HPDE6-E6E7 (cell line): ENCODE measurements around the gene PHAF1.

Source experiments
- DNase-seq: peaks from one replicate; pipeline ENCODE4 v3.0.0; 2011; ENCODE audit warnings: missing footprints; ENCODE audit errors: extremely low spot score

PHAF1 gene

DNA sequence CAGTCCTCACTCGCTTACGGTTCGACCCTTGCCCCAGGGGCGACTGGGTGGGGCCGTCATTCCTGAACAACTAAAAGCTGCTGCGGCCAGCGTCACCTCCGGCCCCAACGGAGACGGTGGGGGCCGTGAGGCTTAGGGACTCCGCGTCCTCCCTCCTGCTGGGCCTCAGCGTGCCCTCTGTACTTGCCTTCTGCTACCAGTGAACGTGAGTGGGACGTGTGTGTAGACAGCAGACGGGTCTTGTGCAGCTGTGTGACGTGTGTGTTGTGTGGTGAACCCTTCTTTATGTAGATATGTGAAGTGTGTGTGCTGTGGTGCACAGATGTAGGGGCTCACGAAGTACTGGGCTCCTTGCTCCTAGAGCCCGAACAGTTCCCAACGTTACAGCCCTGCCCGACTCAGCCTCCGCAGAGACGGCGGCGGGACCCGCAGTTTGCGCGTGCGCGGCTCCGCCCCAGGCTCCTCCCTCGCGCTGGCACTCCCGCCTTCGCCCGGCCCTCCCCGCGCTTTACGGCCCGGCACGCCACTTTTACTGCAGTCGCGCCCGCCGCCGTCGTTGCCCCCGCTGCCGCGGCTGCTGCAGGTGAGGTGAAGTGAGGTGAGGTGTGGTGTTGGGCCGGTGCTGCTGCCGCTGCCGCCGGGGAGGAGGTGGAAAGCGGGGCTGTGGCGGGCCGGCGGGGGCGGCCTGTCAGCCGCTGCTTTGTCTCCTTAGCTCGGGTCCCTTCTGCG is at the start of gene PHAF1:
Gene PHAF1, plus strand, starts transcription at position 535 of the 729 bp plus-strand sequence. CDS start 235 bp downstream, outside the sequence.
- peak; percentile 96 for DNase-seq

DNA sequence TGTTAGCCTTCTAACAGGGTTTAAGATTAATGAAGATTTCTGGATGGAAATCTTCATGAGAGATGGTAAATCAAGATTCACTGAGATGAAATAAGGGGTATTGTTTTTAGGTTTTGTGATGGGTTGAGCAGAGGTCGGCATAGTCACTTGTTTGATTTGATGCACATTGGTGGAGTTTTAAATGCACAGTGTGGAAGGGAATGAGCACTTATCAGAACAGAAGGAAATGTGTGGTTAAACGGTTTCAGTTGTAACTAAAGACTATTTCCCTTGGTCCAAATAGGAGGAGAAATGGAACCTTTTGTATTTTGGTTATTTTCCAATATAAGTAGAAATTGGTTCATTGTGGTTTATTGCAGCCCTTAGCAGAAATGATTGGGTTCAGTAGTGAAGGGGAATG is 46.7 kb upstream of the PHAF1 start:
- no peak for DNase-seq

DNA sequence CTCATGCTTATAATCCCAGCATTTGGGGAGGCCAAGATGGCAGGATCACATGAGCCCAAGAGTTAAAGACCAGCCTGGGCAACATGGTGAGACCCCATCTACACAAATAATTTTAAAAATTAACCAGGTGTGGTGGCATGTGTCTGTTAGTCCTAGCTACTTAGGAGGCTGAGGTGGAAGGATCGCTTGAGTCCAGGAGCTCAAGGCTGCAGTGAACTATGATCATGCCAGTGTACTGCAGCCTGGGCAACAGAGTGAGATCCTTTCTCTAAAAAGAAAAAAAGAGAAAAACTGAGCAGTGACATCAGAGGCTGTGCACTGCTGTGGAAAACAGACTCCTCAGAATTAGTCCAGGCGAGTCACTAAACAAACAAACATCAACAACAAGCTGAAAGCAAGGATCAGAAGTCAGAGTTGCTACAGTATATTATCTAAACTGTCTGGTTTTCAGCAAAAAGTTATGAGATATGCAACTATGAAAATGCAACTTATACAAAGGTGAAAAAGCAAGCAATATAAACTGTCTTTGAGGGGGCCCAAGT is 41.5 kb upstream of the PHAF1 start:
- DNase-seq: no peak

DNA sequence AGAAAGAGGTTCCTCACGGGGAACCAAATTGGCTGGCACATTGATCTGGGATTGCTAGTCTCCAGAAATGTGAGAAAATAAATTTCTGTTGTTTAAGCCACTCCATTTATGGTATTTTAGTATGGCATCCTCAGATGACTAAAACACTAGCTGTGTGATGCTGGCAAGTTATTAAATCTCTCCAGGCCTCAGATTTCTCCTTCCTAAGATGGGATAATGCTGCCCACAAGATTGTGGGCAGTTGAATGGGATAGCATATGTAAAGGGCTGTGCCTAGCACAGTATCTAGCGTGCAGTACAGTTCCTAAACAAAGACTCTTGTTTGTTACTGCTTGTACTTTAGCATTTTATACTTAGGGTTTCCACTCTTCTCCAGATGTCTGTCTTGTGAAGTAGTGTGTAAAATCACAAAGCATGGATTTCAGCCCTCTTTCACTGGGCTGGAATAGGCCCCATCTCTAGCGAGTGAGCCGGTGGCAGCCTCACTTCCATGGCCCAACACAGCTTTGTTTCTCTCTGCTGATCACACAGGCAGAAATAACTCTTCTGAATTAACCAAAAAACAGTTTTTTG is 38.2 kb upstream of the PHAF1 start:
- DNase-seq: no peak

DNA sequence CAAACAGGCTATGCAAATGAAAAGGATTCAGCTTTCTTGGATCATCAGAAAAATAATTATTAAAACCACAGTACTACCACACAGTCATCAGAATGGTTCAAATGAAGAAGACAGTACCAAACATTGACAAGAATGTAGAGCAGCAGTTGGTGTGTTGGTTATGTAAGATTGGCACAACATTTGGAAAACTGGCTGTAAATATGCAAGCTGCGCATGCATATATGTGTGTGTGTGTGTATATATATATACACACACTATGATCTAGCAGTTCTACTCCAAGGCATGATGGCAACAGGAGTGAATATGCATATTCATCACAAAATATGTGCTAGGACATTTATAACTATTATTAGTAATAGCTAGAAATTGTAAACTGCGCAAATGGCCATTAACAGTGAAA is 34.4 kb upstream of the PHAF1 start:
- DNase-seq: no peak

DNA sequence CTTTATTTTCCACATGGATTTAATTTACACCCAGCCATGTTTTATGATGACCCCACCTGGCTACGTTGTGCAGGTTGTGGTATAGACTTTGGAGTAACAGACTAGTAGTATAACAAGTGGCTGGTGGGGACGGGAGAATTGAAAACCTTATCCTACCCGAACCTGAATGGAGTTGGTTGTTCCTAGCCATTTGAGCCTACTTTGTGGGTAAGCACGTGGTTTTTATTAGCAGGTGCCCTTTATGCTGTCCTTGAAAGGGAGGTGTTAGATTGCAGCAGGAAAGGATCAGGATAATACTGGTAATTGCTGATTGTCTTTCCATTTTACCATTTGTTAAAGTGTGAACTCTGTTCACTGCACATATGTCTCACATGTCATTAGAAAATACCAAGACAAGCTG is 31.9 kb upstream of the PHAF1 start:
- no peak for DNase-seq

DNA sequence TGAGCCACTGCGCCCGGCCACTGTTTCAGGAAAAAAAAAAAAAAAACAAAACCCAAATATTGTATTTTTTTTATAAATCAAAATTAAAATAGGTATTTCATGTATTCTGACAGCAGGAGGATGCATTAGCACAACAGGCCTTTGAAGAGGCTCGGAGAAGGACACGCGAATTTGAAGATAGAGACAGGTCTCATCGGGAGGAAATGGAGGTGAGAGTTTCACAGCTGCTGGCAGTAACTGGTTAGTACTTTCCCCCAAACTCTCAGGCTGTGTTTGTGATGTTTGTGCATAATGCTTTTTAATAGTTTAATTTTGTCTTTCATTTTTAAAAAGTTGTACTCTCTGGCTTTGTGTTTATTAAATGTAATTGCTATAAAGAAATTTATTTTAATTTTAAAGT is 27.6 kb upstream of the PHAF1 start:
- no peak for DNase-seq

DNA sequence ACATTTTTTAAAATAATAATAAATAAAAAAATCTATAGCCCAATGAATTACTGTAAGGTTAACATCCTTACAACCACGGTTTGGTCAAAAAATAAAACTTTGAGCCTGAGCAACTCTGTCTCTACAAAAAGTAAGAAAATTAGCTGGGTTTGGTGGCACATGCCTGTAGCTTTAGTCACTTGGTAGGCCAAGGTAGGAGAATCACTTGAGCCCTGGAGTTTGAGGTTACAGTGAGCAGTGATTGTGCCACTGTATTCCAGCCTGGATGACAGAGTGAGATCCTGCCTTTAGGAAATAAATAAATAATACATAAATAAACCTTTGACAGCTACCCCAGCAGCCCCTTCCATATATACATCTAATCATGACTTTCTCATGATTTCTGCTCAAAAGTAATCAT is 26.9 kb upstream of the PHAF1 start:
- no peak for DNase-seq

DNA sequence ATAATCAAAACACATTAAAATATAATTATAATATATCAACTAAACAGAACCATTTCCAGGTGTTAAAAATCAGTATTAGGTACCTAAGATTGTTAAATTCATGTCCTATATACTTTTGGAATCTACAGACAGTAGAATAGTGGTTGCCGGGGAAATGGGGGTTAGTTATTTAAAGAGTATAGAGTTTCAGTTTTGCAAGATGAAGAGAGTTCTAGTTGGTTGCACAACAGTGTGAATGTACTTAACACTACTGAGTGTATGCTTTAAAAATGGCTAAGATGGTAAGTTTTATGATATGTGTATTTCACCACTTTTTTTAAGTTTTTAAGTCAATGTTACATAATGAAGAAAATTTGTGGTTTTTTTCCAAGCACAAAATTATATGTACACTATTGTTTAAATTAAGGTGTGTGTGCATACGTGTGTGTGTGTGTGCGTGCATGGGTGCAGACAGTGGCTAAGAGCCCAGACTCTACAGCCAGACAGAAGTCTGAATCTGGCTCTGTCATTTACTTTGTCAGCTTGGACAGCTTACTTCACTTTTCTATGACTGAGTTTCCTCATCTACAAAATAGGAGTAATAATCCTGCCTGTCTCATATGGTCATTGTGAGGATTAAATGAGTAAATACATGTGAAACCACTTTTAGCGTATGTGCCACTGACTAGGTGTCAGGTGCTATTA is 25.3 kb upstream of the PHAF1 start:
- DNase-seq: no peak

DNA sequence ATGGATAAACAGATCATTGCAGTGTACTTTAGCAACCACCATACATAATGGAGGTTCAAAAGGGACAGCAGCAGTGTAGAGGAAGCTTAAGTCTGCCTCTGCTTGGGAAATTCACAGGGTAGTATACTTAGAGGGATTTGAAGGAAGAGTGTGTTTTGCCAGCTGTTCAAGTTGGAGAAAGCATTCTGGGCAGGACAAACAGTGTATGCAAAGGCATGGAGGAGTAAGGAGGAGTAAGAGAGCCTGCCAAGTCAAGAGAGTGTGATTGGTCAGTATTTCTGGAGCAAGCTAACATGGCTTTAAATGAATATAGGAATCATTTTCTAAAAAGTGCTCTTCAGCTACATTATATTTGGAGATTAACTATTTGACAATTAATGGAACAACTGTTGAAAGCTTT is 22.9 kb upstream of the PHAF1 start:
- DNase-seq: no peak

DNA sequence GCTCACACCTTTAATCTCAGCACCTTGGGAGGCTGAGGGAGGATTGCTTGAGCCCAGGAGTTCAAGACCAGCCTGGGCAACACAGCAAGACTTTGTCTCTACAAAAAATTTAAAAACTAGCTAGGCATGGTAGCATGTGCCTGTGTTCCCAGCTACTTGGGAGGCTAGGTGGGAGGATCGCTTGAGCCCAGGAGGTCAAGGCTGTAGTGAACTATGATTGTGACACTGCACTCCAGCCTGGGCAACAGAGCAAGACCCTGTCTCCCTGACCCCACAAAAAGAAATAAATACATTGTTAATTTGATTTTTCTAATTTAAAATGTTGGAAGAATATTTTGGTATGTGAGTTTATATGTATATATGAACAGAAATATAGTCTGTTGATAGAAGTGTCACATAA is 22.4 kb upstream of the PHAF1 start:
- DNase-seq: no peak

DNA sequence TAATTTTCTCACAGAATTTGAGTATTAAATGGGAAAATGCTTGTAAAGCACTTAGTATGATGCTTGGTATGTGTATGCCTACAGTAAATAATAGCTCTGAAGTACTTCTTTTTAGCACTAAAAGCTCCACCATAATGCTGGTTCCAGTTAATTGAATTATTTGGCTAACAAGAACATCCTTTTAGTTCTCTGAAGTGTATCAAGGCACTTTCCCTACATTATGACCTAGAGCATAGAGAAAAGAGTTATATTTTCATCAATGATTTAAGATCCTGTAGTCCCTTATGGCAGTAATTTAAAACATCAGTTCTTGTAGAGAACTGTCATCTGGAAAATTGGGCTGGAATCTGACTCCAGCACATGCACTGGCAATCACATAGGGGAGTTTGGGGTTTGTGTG is 21.9 kb upstream of the PHAF1 start:
- DNase-seq: no peak

DNA sequence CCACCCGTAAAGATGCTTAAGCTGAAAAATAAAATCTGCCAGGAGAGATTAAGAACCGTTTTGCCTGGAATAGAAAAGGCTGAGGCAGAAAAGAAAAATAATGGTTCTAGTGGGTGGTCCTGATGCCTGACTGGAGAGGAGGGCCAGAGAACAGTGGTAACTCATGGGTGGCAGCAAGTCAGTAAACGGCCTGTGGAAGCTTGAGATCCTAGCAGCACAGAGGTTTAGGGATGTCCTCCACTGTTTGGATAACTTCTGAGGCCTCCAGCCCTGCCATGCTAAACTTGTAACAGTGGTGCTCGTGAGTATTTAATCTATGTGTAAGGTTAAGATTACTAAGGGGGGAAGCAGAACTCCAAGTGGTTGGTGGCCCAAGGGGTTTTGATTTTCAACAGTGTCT is 21.2 kb upstream of the PHAF1 start:
- DNase-seq: no peak

DNA sequence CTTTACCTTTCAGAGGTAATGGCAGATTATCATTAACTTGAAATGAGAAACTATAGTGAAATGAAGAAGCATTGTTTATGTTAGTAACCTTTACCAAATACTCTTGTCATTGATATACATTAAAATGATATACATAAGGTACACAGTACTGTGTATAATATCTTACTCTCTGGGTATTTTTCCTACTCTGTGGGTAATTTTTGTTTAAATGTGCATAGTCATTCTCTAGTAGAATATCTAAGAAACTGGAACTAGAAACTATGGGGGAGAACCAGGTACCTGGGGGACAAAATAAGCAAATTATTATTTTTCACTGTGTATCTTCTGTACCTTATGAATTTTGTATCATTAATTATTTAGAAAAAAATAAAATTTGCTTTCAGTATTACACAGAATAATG is 20.6 kb upstream of the PHAF1 start:
- DNase-seq: no peak

DNA sequence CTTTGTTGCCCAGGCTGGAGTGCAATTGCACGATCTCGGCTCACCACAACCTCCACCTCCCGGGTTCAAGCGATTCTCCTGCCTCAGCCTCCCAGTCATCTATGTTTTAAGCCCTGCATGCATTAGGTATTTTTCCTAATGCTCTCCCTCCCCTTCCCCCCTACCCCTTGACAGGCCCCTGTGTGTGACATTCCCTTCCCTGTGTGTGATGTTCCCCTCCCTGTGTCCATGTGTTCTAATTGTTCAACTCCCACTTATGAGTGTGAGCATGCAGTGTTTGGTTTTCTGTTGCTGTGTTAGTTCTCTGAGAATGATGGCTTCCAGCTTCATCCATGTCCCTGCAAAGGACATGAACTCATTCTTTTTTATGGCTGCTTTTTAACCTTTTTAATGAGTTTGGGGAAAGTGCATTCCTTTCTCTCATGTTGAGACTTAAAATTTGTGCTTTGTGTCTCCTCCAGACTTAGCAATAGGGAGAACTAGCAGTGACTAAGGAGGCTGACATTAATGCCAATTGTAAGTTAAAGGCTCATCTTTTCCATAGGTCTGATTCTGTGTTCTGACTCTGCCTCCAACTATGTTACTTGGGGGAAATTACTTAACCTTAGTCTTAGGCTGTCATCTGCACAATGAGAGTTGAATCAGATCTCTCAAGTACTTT is 17.7 kb upstream of the PHAF1 start:
- no peak for DNase-seq

DNA sequence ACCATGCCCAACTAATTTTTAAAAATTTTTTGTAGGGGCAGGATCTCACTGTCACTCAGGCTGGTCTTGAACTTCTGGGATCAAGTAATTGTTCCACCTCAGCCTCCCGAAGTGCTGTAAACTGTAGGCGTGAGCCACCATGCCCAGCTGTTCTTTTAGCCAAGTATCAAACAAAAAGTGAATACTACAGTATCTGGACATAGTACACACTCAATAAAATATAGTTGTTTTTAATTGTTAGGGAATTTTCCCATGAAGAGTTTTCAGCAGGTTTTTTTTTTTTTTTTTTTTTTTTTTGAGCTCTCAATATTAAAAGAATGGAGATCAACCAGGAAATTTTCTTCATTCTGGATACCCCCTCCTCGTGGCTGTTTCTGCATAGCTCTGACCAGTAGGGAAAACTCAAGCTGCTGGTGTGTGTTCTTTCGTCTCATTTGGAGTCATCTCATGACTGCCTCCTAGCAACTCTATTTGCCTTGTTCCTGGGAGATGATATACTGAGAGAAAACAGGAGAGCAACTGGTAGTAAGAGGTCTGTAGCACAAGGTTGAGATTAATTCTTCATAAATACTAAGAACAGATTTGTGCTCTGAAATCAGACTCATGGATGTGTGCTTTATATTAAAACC is 16.5 kb upstream of the PHAF1 start:
- no peak for DNase-seq

DNA sequence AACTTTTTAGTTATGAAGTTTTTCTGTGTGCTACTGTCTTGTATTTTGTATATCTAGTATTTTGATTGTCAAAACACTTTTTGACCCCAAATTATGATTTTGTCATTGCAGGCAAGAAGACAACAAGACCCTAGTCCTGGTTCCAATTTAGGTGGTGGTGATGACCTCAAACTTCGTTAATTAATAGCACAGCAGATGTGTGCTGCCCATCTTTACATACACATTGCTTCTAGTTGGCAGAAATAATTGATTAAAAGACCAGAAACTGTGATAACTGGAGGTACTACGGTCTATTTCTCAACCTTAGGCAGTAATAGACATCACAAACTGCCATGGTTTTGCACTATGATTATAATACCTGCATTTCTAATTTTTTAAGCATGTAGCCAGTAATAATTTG is 11.1 kb upstream of the PHAF1 start:
- no peak for DNase-seq

DNA sequence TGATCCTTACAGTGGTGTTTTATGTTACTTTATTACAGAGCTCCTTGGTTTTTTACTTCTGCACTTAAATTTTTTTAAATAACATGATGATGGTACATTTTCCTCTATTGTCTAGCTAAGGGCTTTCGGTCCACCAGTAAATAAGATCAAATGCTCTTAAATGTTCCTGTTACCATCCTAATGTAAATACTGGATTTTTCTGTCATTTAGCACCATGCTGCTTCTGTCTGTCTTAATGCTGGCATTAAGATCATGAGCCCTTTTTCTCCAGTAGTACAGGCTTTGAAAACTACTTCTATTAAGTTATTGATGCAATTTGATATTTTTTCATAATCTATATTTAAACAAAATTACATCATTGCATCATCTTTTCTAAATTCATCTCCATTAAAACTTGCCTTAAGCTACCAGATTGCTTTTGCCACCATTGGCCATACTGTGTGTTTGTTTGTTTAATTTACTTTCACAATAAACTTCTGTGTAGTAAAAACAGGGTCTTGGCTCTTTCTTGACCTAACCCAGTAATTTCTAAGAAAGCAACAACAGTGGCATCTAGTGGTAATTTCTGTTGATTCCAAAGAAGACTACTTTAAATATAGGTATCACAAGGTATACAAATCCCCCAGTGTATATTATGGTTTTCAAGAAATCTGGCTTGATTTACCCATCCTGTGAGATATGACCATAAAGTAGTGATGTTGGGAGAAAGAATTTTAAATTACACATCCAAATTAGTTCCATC is 9.0 kb upstream of the PHAF1 start:
- no peak for DNase-seq

DNA sequence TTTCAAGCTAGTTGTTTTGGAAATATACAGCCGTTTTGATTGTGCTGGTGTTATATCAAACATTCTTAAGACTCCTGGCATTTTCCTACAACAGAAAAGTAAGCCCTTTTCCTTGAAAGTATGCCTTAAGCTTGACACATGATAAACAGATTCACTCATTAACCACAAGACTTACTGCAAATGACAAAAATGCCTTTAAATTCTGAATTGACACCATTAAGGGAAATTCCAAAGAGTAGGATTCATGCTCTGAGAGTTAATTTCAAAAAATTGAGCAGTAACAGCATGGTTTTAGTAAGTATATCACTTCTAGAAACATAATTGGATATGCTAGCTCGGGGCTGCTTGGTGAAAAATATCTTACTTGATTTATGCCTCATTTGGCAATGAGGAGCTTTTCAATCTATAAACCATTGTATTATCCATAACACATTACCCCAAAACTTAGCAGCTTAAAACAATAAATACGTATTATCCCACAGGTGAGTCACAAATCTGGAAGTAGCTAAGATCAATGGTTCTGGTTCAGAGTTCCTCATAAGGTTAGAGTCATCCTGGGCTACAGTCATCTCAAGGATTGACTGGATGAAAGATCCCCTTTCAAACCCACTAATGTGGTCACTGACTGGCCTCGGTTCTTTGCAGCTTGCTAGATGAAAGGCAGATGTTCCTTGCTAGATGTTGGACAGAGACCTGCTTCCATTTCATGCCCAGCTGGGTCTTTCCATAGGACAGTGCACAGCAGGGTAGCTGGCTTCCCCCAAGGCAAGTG is 8.2 kb upstream of the PHAF1 start:
- DNase-seq: no peak

DNA sequence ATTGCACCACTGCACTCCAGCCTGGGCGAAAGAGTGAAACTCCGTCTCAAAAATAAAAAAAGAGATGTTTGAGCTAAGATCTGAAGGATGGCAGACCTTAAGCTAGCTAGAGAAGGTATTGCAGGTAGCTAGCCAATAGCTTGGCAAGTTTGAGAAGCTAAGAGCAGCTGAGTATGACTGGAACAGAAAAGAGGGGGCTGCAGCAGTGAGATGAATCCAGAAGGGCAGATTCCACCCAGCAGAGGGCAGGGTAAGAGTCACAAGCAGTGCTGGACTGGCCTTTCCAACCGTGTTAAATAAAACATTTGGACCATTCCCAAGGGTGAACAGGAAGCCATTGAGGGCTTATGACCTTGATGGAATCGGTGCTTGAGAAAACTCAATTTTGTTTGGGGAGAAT is 5.7 kb upstream of the PHAF1 start:
- no peak for DNase-seq

DNA sequence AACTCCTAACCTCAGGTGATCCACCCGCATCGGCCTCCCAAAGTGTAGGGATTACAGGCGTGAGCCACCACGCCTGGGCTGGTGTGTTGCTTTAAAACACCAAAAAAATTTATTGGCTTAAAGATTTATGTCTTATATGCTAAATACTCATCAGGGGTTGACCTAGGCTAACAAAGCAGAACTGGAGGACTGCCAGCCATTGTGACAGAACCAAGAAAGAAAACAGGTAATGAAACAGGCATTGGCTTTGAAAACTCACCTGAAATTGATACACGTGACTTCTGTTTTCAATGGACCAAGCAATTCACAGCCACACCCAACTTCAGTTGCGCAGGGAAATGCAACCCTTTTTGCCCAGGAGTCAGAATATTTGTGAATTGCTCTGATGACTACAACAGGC is 4.9 kb upstream of the PHAF1 start:
- DNase-seq: no peak
